Colonic mucosa (tissue), 4 donors: ENCODE measurements around the gene TMEM273. TPM values are rescaled to one million over a fixed set of nuclear protein-coding genes. Genes with fewer than 3 reads are reported as not detected.

Source experiments
- DNase-seq: peaks from one replicate; pipeline ENCODE4 v3.0.0-alpha.2; 2020
- H3K27ac ChIP-seq: fragments of 200-600 bp; one replicate; pipeline ENCODE4 v1.8.0; 2021
- H3K27me3 ChIP-seq: fragments of 200-600 bp; one replicate; pipeline ENCODE4 v1.8.0; 2021
- H3K36me3 ChIP-seq: fragments of 200-600 bp; one replicate; pipeline ENCODE4 v1.8.0; 2021
- H3K4me1 ChIP-seq: fragments of 200-600 bp; one replicate; pipeline ENCODE4 v1.8.0; 2021; ENCODE audit warnings: mild to moderate bottlenecking
- H3K4me3 ChIP-seq: fragments of 200-600 bp; one replicate; pipeline ENCODE4 v1.8.0; 2021
- H3K9ac ChIP-seq, 2 donors: one replicate each; pipeline ENCODE4 v1.7.0; 2013; ENCODE audit warnings: control low read depth in 2 of 2, low read depth in 2 of 2, low read length in 2 of 2
- H3K9me3 ChIP-seq: fragments of 200-600 bp; one replicate; pipeline ENCODE4 v1.8.0; 2021
- CTCF ChIP-seq: fragments of 200-600 bp; IDR thresholded peaks from one replicate; pipeline ENCODE4 v1.8.0; 2022; ENCODE audit warnings: antibody characterized with exemption, mild to moderate bottlenecking
- intact Hi-C: fragments of 100-400 bp; cut with DNase I; formaldehyde crosslinking; loops from one replicate; pipeline ENCODE4 v1.14.1; 2022
- total RNA-seq, 2 donors: library from RNA; stranded (reverse); fragmentation: NEBNext Ultra II Directional in 1 of 2; extraction: Animal tissue kit (Norgen Biotek cat#: 25700) in 1 of 2; gene quantifications; one replicate each; pipeline ENCODE4 v1.2.1, GENCODE V29; 2021
- donor health status: healthy.
- donor health status: DM: no; HTN: no; CAD: no.
- donor health status: DM: no; HTN: no; CAD: no.

The TMEM273 gene
- total RNA-seq, 2 donors from 2014 or later, result 3.4 to 5.1 TPM

- H3K27ac ChIP-seq, result no peak overlapping the region
- no peak for TF ChIP-seq CTCF
- no peak overlapping the region for H3K9ac ChIP-seq
- no peak for DNase-seq
- intact Hi-C loops, result loop anchor here (5.0 kb wide), 3 partner anchors 179 to 504 kb away; no protein-coding TSS in a partner anchor
- no peaks in the 10 kb centered on the region for H3K9me3 ChIP-seq
- no peak overlapping the region for H3K4me3 ChIP-seq
- no peaks in the 10 kb centered on the region for H3K36me3 ChIP-seq
- H3K4me1 ChIP-seq, result no peaks in the 10 kb centered on the region
- no peaks in the 10 kb centered on the region for H3K27me3 ChIP-seq
These were observed 26.7 kb downstream of the TMEM273 start for GRCh38 chr10:49161411-49161997.

- H3K36me3 ChIP-seq, result no peaks in the 10 kb centered on the region
- no peak overlapping the region for H3K4me3 ChIP-seq
- DNase-seq, result no peak
- intact Hi-C loops, result loop anchor here (5.0 kb wide), 3 partner anchors 179 to 504 kb away; no protein-coding TSS in a partner anchor
- H3K9ac ChIP-seq, result no peak overlapping the region
- no peaks in the 10 kb centered on the region for H3K27me3 ChIP-seq
- TF ChIP-seq CTCF, result no peak
- no peak overlapping the region for H3K27ac ChIP-seq
- no peaks in the 10 kb centered on the region for H3K4me1 ChIP-seq
- H3K9me3 ChIP-seq, result no peaks in the 10 kb centered on the region
These were observed 27.4 kb downstream of the TMEM273 start for GRCh38 chr10:49160814-49161213.

GRCh38 chr10:49160110-49160509 is 28.1 kb downstream of the TMEM273 start:
- H3K36me3 ChIP-seq, result no peaks in the 10 kb centered on the region
- DNase-seq, result no peak
- no peaks in the 10 kb centered on the region for H3K27me3 ChIP-seq
- TF ChIP-seq CTCF, result no peak
- intact Hi-C loops, result loop anchor here (5.0 kb wide), 3 partner anchors 178 to 503 kb away; no protein-coding TSS in a partner anchor
- H3K9ac ChIP-seq, result no peak overlapping the region
- H3K4me1 ChIP-seq, result no peaks in the 10 kb centered on the region
- H3K9me3 ChIP-seq, result no peaks in the 10 kb centered on the region
- H3K4me3 ChIP-seq, result no peak overlapping the region
- no peak overlapping the region for H3K27ac ChIP-seq

- no peaks in the 10 kb centered on the region for H3K27me3 ChIP-seq
- intact Hi-C loops, result no loop called here
- no peak overlapping the region for H3K9ac ChIP-seq
- no peaks in the 10 kb centered on the region for H3K9me3 ChIP-seq
- H3K4me1 ChIP-seq, result no peaks in the 10 kb centered on the region
- no peak overlapping the region for H3K4me3 ChIP-seq
- TF ChIP-seq CTCF, result no peak
- H3K27ac ChIP-seq, result no peak overlapping the region
- DNase-seq, result no peak
- H3K36me3 ChIP-seq, result no peaks in the 10 kb centered on the region
These were observed 29.3 kb downstream of the TMEM273 start for GRCh38 chr10:49158915-49159314.

- no peak for TF ChIP-seq CTCF
These were observed 29.8 kb downstream of the TMEM273 start for GRCh38 chr10:49158404-49158803.

More at GRCh38 chr10:49158404-49158803, 29.8 kb downstream of the TMEM273 start:
- no peak overlapping the region for H3K4me3 ChIP-seq
- no peaks in the 10 kb centered on the region for H3K36me3 ChIP-seq
- no peak overlapping the region for H3K27ac ChIP-seq
- no peak overlapping the region for H3K9ac ChIP-seq
- no peaks in the 10 kb centered on the region for H3K4me1 ChIP-seq
- H3K27me3 ChIP-seq, result no peaks in the 10 kb centered on the region
- H3K9me3 ChIP-seq, result no peaks in the 10 kb centered on the region
- intact Hi-C loops, result no loop called here
- no peak for DNase-seq
